Liver (tissue), 9 donors: ENCODE measurements around the gene PDE10A. TPM values are rescaled to one million over a fixed set of nuclear protein-coding genes. Genes with fewer than 3 reads are reported as not detected.

Source experiments
- DNase-seq: peaks from one replicate; pipeline ENCODE4 v3.0.0-alpha.2; 2017; ENCODE audit warnings: low spot score
- H3K27ac ChIP-seq, 2 donors: one replicate each; pipeline ENCODE4 v1.7.0; 2013; ENCODE audit warnings: inconsistent platforms in 2 of 2, low read length in 2 of 2, control low read depth in 1 of 2, low read depth in 1 of 2, mild to moderate bottlenecking in 1 of 2
- H3K27me3 ChIP-seq, 4 donors: one replicate each; pipeline versions ENCODE4 v1.6.1 to v1.7.0; 2013; ENCODE audit warnings: low read length in 3 of 4, inconsistent platforms in 1 of 4, mild to moderate bottlenecking in 1 of 4, moderate library complexity in 1 of 4; ENCODE audit not compliant: control insufficient read depth in 4 of 4, insufficient read depth in 4 of 4
- H3K36me3 ChIP-seq, 4 donors: one replicate each; pipeline versions ENCODE4 v1.6.1 to v1.7.0; 2013; ENCODE audit warnings: low read length in 3 of 4, mild to moderate bottlenecking in 3 of 4, low read depth in 1 of 4, moderate library complexity in 1 of 4; ENCODE audit not compliant: control insufficient read depth in 4 of 4, insufficient read depth in 3 of 4
- H3K4me1 ChIP-seq, 4 donors: one replicate each; pipeline versions ENCODE4 v1.6.1 to v1.7.0; 2013; ENCODE audit warnings: low read length in 3 of 4, mild to moderate bottlenecking in 3 of 4, moderate library complexity in 1 of 4; ENCODE audit not compliant: control insufficient read depth in 4 of 4, insufficient read depth in 4 of 4
- H3K4me3 ChIP-seq, 3 donors: one replicate each; pipeline versions ENCODE4 v1.6.1 to v1.7.0; 2013; ENCODE audit warnings: low read length in 3 of 3, control low read depth in 1 of 3, low read depth in 1 of 3, mild to moderate bottlenecking in 1 of 3
- H3K9ac ChIP-seq, 2 donors: one replicate each; pipeline ENCODE4 v1.7.0; 2013; ENCODE audit warnings: low read length in 2 of 2, mild to moderate bottlenecking in 2 of 2, moderate library complexity in 2 of 2, control low read depth in 1 of 2, low read depth in 1 of 2
- H3K9me3 ChIP-seq, 4 donors: one replicate each; pipeline versions ENCODE4 v1.6.1 to v1.7.0; 2013; ENCODE audit warnings: low read length in 3 of 4; ENCODE audit not compliant: control insufficient read depth in 4 of 4
- EGR1 ChIP-seq, 2 donors: IDR thresholded peaks; 2 replicates each; pipeline ENCODE4 v1.6.1; 2016 to 2018; ENCODE audit warnings: antibody characterized with exemption in 2 of 2, low read depth in 2 of 2
- FOXA1 ChIP-seq: IDR thresholded peaks from 2 replicates; pipeline ENCODE4 v1.6.1; 2016; ENCODE audit warnings: antibody characterized with exemption
- GABPA ChIP-seq, 2 donors: IDR thresholded peaks in 1 of 2; conservative IDR thresholded peaks in 1 of 2; 2 replicates each; pipeline ENCODE4 v1.6.1; 2016; ENCODE audit warnings: antibody characterized with exemption in 2 of 2, mild to moderate bottlenecking in 1 of 2, moderate library complexity in 1 of 2
- HNF4A ChIP-seq, 2 donors: conservative IDR thresholded peaks; 2 replicates each; pipeline ENCODE4 v1.6.1; 2016; ENCODE audit warnings: antibody characterized with exemption in 2 of 2, mild to moderate bottlenecking in 2 of 2
- HNF4G ChIP-seq: IDR thresholded peaks from 2 replicates; pipeline ENCODE4 v1.6.1; 2016; ENCODE audit warnings: antibody characterized with exemption
- NR2F2 ChIP-seq: IDR thresholded peaks from 2 replicates; pipeline ENCODE4 v1.6.1; 2016; ENCODE audit warnings: antibody characterized with exemption
- RAD21 ChIP-seq, 2 donors: IDR thresholded peaks; 2 replicates each; pipeline ENCODE4 v1.6.1; 2016; ENCODE audit warnings: antibody characterized with exemption in 2 of 2, mild to moderate bottlenecking in 2 of 2
- RXRA ChIP-seq, 2 donors: IDR thresholded peaks; 2 replicates each; pipeline ENCODE4 v1.6.1; 2017 to 2018; ENCODE audit warnings: antibody characterized with exemption in 2 of 2, mild to moderate bottlenecking in 1 of 2
- SP1 ChIP-seq: IDR thresholded peaks from 2 replicates; pipeline ENCODE4 v1.6.1; 2018; ENCODE audit warnings: antibody characterized with exemption, mild to moderate bottlenecking
- YY1 ChIP-seq: IDR thresholded peaks from 2 replicates; pipeline ENCODE4 v1.6.1; 2016; ENCODE audit warnings: antibody characterized with exemption, mild to moderate bottlenecking
- WGBS: extraction: QIAGEN DNeasy Blood & Tissue Kit; methylation state at CpG from one replicate; pipeline ENCODE4 v1.1.7; 2013; 5-methylcytosine and 5-hydroxymethylcytosine counted together
- polyA plus RNA-seq, 2 donors: library from polyadenylated mRNA; stranded (reverse) in 1 of 2; unstranded in 1 of 2; fragments of 200-250 nt in 1 of 2; fragments of >200 nt in 1 of 2; fragmentation: Nextera tagmentation in 1 of 2; extraction: Ambion mirVana in 1 of 2; gene quantifications; one replicate each; pipeline versions ENCODE4 v1.2.1 to v1.2.3, GENCODE V29; 2013 to 2015
- total RNA-seq, 2 donors: library from RNA; depleted of rRNA; stranded (reverse); fragments of >200 nt; gene quantifications; one replicate each; pipeline ENCODE4 v1.2.3, GENCODE V29; 2014
- TF ChIP-seq, protein P1 (sequence below): IDR thresholded peaks from 2 replicates; pipeline ENCODE4 v1.6.1; 2016; ENCODE audit warnings: antibody characterized with exemption
- TF ChIP-seq, protein P2 (sequence below): IDR thresholded peaks from 2 replicates; pipeline ENCODE4 v1.6.1; 2016; ENCODE audit warnings: antibody characterized with exemption
- TF ChIP-seq, protein P3 (sequence below): IDR thresholded peaks from 2 replicates; pipeline ENCODE4 v1.6.1; 2016; ENCODE audit warnings: antibody characterized with exemption
- TF ChIP-seq, protein P4 (sequence below): IDR thresholded peaks from 2 replicates; pipeline ENCODE4 v1.6.1; 2016; ENCODE audit warnings: antibody characterized with exemption, mild to moderate bottlenecking
- donor health status: healthy.
- donor health status: healthy.
- donor health status: healthy.
- donor health status: healthy.
- donor health status: healthy.

Gene PDE10A
- total and polyA plus RNA-seq, 4 donors, result 0.20 to 1.7 (median 0.47) TPM

DNA sequence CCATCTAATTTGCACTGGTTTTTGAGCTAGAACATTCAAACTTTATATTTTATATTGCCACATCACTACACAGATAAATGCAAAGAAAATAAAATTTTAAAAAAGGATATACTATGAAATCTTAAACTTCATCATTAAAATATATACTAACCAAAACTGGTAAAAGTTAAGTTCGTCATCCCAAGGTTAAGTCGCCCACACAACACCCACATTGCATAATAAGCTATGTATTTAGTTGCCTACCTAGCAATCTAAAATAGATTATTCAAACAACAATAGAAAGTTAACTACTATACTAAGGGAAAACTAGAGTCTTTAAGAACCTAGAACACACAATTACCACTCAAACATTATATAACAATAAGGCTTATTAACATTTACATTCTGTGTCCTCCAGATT, 24.5 kb downstream of the PDE10A start:
- 85% methylated on average over 2 of the region's 2 CpGs for WGBS
- no peak overlapping the region for H3K4me3 ChIP-seq
- H3K9ac ChIP-seq, result no peak overlapping the region
- H3K4me1 ChIP-seq, result no peaks in the 10 kb centered on the region
- peaks cover 0 to 6% (median 0%) of the 10 kb centered on the region in 4 donors for H3K27me3 ChIP-seq
- no peak for DNase-seq
- no peak for TF ChIP-seq EGR1 (IDR thresholded peaks at IDR 0.05; ENCODE audit: low read depth in 2 of 2)
- TF ChIP-seq RAD21 (IDR thresholded peaks at IDR 0.05), result no peak
- no peaks in the 10 kb centered on the region for H3K9me3 ChIP-seq
- no peaks in the 10 kb centered on the region for H3K36me3 ChIP-seq
- no peak overlapping the region for H3K27ac ChIP-seq

DNA sequence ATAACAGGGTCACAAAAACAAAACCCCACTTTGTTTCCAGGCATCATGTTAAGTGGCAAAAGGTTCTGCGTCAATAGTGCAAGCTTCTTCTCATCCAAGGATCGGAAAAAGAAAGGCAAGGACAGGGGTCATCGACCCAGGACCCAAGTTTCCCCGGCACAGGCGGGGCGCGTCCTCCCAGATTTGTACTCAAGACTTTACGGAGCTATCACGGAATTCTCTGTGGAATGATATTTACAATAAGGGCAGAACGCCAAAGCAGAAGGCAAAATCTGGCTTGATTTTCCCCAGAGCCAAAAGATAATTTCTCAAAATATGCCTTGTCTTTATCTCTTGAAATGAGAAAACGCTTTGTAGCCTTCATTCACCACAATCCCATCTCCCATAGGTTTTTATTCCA, 25.5 kb downstream of the PDE10A start:
- no peak overlapping the region for H3K27ac ChIP-seq
- no peak overlapping the region for H3K9ac ChIP-seq
- H3K4me1 ChIP-seq, result no peaks in the 10 kb centered on the region
- H3K27me3 ChIP-seq, result peaks cover 0 to 5% (median 0%) of the 10 kb centered on the region in 4 donors
- 51% methylated on average over 11 of the region's 11 CpGs for WGBS
- no peak overlapping the region for H3K4me3 ChIP-seq
- H3K9me3 ChIP-seq, result no peaks in the 10 kb centered on the region
- H3K36me3 ChIP-seq, result no peaks in the 10 kb centered on the region
- DNase-seq, result no peak
- no peak for TF ChIP-seq GABPA (IDR thresholded peaks at IDR 0.05 in 1 of 2, conservative IDR thresholded peaks at IDR 0.05 in 1 of 2)
- peak; percentile 13 for TF ChIP-seq SP1
- peak; percentile 69 for TF ChIP-seq NR2F2
- no peak for TF ChIP-seq YY1
- TF ChIP-seq, protein P1, sequence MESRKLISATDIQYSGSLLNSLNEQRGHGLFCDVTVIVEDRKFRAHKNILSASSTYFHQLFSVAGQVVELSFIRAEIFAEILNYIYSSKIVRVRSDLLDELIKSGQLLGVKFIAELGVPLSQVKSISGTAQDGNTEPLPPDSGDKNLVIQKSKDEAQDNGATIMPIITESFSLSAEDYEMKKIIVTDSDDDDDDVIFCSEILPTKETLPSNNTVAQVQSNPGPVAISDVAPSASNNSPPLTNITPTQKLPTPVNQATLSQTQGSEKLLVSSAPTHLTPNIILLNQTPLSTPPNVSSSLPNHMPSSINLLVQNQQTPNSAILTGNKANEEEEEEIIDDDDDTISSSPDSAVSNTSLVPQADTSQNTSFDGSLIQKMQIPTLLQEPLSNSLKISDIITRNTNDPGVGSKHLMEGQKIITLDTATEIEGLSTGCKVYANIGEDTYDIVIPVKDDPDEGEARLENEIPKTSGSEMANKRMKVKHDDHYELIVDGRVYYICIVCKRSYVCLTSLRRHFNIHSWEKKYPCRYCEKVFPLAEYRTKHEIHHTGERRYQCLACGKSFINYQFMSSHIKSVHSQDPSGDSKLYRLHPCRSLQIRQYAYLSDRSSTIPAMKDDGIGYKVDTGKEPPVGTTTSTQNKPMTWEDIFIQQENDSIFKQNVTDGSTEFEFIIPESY, result no peak
- peak; percentile 38 to 53 for TF ChIP-seq RXRA (IDR thresholded peaks at IDR 0.05)

DNA sequence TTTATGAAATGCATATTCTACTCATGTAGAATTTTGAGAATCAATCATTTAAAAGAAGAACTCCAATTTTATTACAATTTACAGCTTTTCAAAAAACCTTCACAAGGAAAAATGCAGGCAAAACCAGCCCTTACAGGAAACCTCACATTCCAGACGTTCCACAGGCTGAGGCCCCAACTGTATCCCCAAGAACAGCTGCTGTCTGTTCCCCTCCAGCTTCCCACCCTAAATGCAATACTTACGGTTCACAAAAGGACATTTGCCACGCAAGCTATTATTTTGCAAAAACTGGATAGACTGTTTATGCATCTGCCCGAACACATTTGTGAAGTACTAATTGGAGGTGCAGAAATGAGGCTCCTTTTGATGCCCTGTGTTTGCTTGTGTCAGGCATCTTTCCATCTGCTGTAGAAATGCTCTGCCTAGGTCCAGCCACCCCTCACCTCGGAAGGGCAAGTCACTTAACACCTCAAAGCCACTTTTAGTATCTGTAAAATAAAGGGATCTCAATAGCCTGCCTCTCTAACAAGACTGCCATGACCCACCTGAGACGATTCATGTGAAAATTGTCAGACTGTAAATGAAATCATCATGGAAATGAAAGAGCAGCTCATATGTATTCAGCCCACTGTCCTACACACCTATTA, 26.5 kb downstream of the PDE10A start:
- Histone ChIP-seq H3K9ac (no peak overlapping the region), H3K9me3 (no peaks in the 10 kb centered on the region), H3K4me3 (no peak overlapping the region), H3K27ac (no peak overlapping the region), H3K4me1 (no peaks in the 10 kb centered on the region), H3K27me3 (peaks cover 0 to 3% (median 0%) of the 10 kb centered on the region in 4 donors), H3K36me3 (no peaks in the 10 kb centered on the region)
- 52% methylated on average over 6 of the region's 6 CpGs for WGBS
- TF ChIP-seq, protein P2, sequence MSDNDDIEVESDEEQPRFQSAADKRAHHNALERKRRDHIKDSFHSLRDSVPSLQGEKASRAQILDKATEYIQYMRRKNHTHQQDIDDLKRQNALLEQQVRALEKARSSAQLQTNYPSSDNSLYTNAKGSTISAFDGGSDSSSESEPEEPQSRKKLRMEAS, result no peak
- TF ChIP-seq SP1 (no peak), HNF4G (no peak), HNF4A (conservative IDR thresholded peaks at IDR 0.05) (no peak), NR2F2 (no peak)
- no peak for DNase-seq

DNA sequence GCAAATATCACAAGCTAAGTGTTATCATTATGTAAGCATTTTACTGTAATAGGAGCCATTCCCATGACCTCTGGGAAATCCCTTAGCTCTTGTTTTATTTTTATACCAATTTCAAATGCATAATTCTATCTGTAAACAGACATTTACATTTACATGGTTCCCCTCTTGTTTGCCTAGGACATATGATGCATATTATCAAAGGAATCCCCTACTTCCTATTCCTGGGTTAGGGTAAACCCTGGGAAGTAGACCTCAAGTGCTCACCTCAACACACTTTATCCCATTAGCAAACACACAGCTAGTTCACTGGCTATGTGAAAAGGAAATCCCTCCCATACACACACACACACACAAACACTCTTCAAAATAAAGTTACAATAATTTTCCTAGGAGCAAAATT, 27.1 kb downstream of the PDE10A start:
- peaks cover 0 to 3% (median 0%) of the 10 kb centered on the region in 4 donors for H3K27me3 ChIP-seq
- H3K9me3 ChIP-seq, result no peaks in the 10 kb centered on the region
- no peak for DNase-seq
- H3K4me1 ChIP-seq, result no peaks in the 10 kb centered on the region
- no peaks in the 10 kb centered on the region for H3K36me3 ChIP-seq
- no peak overlapping the region for H3K9ac ChIP-seq
- H3K27ac ChIP-seq, result no peak overlapping the region
- TF ChIP-seq NR2F2 (no peak), FOXA1 (no peak), EGR1 (IDR thresholded peaks at IDR 0.05; ENCODE audit: low read depth in 2 of 2) (no peak), HNF4G (no peak), HNF4A (conservative IDR thresholded peaks at IDR 0.05) (no peak)
- TF ChIP-seq, protein P1, result no peak
- TF ChIP-seq, protein P2, result no peak
- TF ChIP-seq, protein P3, sequence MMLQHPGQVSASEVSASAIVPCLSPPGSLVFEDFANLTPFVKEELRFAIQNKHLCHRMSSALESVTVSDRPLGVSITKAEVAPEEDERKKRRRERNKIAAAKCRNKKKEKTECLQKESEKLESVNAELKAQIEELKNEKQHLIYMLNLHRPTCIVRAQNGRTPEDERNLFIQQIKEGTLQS, result no peak
- TF ChIP-seq, protein P4, sequence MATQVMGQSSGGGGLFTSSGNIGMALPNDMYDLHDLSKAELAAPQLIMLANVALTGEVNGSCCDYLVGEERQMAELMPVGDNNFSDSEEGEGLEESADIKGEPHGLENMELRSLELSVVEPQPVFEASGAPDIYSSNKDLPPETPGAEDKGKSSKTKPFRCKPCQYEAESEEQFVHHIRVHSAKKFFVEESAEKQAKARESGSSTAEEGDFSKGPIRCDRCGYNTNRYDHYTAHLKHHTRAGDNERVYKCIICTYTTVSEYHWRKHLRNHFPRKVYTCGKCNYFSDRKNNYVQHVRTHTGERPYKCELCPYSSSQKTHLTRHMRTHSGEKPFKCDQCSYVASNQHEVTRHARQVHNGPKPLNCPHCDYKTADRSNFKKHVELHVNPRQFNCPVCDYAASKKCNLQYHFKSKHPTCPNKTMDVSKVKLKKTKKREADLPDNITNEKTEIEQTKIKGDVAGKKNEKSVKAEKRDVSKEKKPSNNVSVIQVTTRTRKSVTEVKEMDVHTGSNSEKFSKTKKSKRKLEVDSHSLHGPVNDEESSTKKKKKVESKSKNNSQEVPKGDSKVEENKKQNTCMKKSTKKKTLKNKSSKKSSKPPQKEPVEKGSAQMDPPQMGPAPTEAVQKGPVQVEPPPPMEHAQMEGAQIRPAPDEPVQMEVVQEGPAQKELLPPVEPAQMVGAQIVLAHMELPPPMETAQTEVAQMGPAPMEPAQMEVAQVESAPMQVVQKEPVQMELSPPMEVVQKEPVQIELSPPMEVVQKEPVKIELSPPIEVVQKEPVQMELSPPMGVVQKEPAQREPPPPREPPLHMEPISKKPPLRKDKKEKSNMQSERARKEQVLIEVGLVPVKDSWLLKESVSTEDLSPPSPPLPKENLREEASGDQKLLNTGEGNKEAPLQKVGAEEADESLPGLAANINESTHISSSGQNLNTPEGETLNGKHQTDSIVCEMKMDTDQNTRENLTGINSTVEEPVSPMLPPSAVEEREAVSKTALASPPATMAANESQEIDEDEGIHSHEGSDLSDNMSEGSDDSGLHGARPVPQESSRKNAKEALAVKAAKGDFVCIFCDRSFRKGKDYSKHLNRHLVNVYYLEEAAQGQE, result no peak
- no peak overlapping the region for H3K4me3 ChIP-seq
